Keratinocyte (primary cell): ENCODE measurements around the gene UBE2R2.
"Not testable (repeated sequence)": the region's sequence is repeated elsewhere in the genome, so short reads cannot be mapped to it uniquely, and the experiment has no call there.

Source experiments
- CTCF ChIP-seq, 3 experiments: IDR thresholded peaks in 1 of 3; conservative IDR thresholded peaks in 1 of 3; optimal IDR thresholded peaks in 1 of 3; 2 replicates in 2 of 3; 3 replicates in 1 of 3; pipeline versions ENCODE3 to v1.5.1; 2011; ENCODE audit warnings: low read length in 3 of 3, mild to moderate bottlenecking in 3 of 3, moderate library complexity in 2 of 3, control low read depth in 1 of 3, inconsistent platforms in 1 of 3; ENCODE audit not compliant: insufficient read depth in 2 of 3; ENCODE audit errors: extremely low read depth in 1 of 3
- EZH2 ChIP-seq: IDR thresholded peaks from one replicate; pipeline ENCODE4 v1.6.1; 2012; ENCODE audit warnings: inconsistent platforms, mild to moderate bottlenecking, low read length, moderate library complexity

- not testable (repeated sequence) for TF ChIP-seq CTCF (optimal IDR thresholded peaks at IDR 0.05 in 1 of 3, IDR thresholded peaks at IDR 0.05 in 1 of 3, conservative IDR thresholded peaks at IDR 0.05 in 1 of 3; ENCODE audit: extremely low read depth in 1 of 3, insufficient read depth in 2 of 3, low read length in 3 of 3); EZH2
These were observed 46.6 kb upstream of the UBE2R2 start for GRCh38 chr9:33770156-33770880.
